Upper lobe of right lung (tissue), 1 donor: ENCODE data around the gene GTSF1L. TPM values are rescaled to one million over a fixed set of nuclear protein-coding genes. Genes with fewer than 3 reads are reported as not detected.

ENCODE experiments used
- ATAC-seq: fragments of 200-7000 bp; cut with Tn5 transposase; one replicate; pipeline ENCODE4 v1.9.1; 2020; ENCODE audit warnings: mild to moderate bottlenecking, moderate library complexity
- DNase-seq: peaks from one replicate; pipeline ENCODE4 v3.0.0-alpha.2; 2020
- H3K27ac ChIP-seq: fragments of 200-600 bp; one replicate; pipeline ENCODE4 v1.8.0; 2022
- H3K27me3 ChIP-seq: fragments of 200-600 bp; one replicate; pipeline ENCODE4 v1.8.0; 2022; ENCODE audit warnings: mild to moderate bottlenecking
- H3K36me3 ChIP-seq: fragments of 200-600 bp; one replicate; pipeline ENCODE4 v1.8.0; 2022
- H3K4me1 ChIP-seq: fragments of 200-600 bp; one replicate; pipeline ENCODE4 v1.8.0; 2022
- H3K4me3 ChIP-seq: fragments of 200-600 bp; one replicate; pipeline ENCODE4 v1.8.0; 2022; ENCODE audit warnings: mild to moderate bottlenecking
- H3K9me3 ChIP-seq: fragments of 200-600 bp; one replicate; pipeline ENCODE4 v1.8.0; 2022
- CTCF ChIP-seq: fragments of 200-600 bp; IDR thresholded peaks from one replicate; pipeline ENCODE4 v1.8.0; 2022; ENCODE audit warnings: antibody characterized with exemption
- intact Hi-C: fragments of 100-400 bp; cut with DNase I; formaldehyde crosslinking; loops from one replicate; pipeline ENCODE4 v1.11.0; 2022
- total RNA-seq: library from RNA; stranded (reverse); fragmentation: NEBNext Ultra II Directional; extraction: Animal tissue kit (Norgen Biotek cat#: 25700); gene quantifications from one replicate; pipeline ENCODE4 v1.2.1, GENCODE V29; 2021
- donor health status: DM: no; HTN: yes; CAD: no; lungs with severe emphysema.

The GTSF1L gene
- total RNA-seq, 1 donor from 2014 or later, result not detected

GRCh38 chr20:43699941-43700565 is 26.7 kb downstream of the GTSF1L start:
- no peak for ATAC-seq
- Histone ChIP-seq H3K4me1 (no peaks in the 10 kb centered on the region), H3K9me3 (no peaks in the 10 kb centered on the region), H3K27ac (no peak overlapping the region), H3K36me3 (no peaks in the 10 kb centered on the region), H3K4me3 (no peak overlapping the region), H3K27me3 (no peaks in the 10 kb centered on the region)
- TF ChIP-seq CTCF, result no peak
- intact Hi-C loops, result no loop called here
- DNase-seq, result no peak

DNA sequence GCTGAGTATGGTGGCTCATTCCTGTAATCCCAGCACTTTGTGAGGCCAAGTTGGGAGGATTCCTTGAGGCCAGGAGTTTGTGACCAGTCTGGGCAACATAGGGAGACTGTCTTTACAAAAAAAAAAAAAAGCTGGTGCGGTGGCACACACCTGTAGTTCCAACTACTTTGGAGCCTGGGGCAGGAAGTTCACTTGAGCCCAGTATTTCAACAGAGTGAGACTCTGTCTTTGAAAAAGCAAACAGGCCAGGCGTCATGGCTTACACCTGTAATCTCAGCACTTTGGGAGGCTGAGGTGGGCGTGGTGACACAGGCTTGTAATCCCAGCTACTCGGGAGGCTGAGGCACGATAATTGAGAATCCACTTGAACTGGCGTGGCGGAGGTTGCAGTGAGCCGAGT is 31.2 kb downstream of the GTSF1L start:
- TF ChIP-seq CTCF, result no peak
- H3K27ac ChIP-seq, result no peak overlapping the region
- no peaks in the 10 kb centered on the region for H3K27me3 ChIP-seq
- no peaks in the 10 kb centered on the region for H3K4me1 ChIP-seq
- no peaks in the 10 kb centered on the region for H3K9me3 ChIP-seq
- intact Hi-C loops, result no loop called here
- DNase-seq (no peak), ATAC-seq (no peak)
- no peaks in the 10 kb centered on the region for H3K36me3 ChIP-seq
- no peak overlapping the region for H3K4me3 ChIP-seq

DNA sequence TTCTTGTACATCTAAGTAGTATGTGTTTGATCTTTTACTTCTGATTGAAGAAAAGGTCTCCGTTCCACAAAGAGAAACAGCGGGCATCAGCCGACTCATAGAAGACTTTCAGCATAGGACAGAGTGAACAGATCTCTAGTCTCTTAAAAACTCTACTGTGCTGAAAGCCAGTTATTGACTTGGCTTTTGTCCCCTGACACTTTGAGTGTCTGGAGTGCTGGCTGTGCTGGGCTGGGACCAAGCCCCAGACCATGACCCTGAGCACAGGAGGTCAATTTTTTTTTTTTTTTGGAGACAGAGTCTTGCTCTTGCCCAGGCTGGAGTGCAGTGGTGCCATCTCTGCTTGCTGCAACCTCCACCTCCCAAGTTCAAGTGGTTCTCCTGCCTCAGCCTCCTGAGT is 32.0 kb downstream of the GTSF1L start:
- intact Hi-C loops, result no loop called here
- TF ChIP-seq CTCF, result no peak
- H3K27me3 ChIP-seq, result no peaks in the 10 kb centered on the region
- no peak overlapping the region for H3K27ac ChIP-seq
- DNase-seq (no peak), ATAC-seq (no peak)
- H3K4me3 ChIP-seq, result no peak overlapping the region
- no peaks in the 10 kb centered on the region for H3K36me3 ChIP-seq
- no peaks in the 10 kb centered on the region for H3K9me3 ChIP-seq
- H3K4me1 ChIP-seq, result no peaks in the 10 kb centered on the region

- no peak overlapping the region for H3K4me3 ChIP-seq
- DNase-seq, result no peak
Observed at GRCh38 chr20:43691928-43692524, 34.8 kb downstream of the GTSF1L start.

GRCh38 chr20:43690943-43691598 is 35.7 kb downstream of the GTSF1L start:
- intact Hi-C loops, result no loop called here
- H3K27ac ChIP-seq, result no peak overlapping the region
- no peak for TF ChIP-seq CTCF
- H3K9me3 ChIP-seq, result no peaks in the 10 kb centered on the region
- no peak overlapping the region for H3K4me3 ChIP-seq
- H3K27me3 ChIP-seq, result no peaks in the 10 kb centered on the region
- H3K36me3 ChIP-seq, result no peaks in the 10 kb centered on the region
- DNase-seq, result no peak
- H3K4me1 ChIP-seq, result no peaks in the 10 kb centered on the region
- no peak for ATAC-seq

More at GRCh38 chr20:43691928-43692524, 34.8 kb downstream of the GTSF1L start:
- Histone ChIP-seq H3K4me1 (no peaks in the 10 kb centered on the region), H3K27me3 (no peaks in the 10 kb centered on the region), H3K27ac (no peak overlapping the region), H3K36me3 (no peaks in the 10 kb centered on the region), H3K9me3 (no peaks in the 10 kb centered on the region)
- peak; percentile 68 for ATAC-seq
- peak; percentile 52 for TF ChIP-seq CTCF
- intact Hi-C loops, result no loop called here
